GM12878 (cell line): ENCODE results near the gene CCDC63. TPM values are rescaled to one million over a fixed set of nuclear protein-coding genes. Genes with fewer than 3 reads are reported as not detected.

Experiments used
- ATAC-seq: fragments of 200-7000 bp; cut with Tn5 transposase; 3 replicates; pipeline ENCODE4 v1.9.1; 2020; ENCODE audit warnings: mild to moderate bottlenecking, moderate library complexity
- BruUV-seq: library from RNA; stranded (reverse); fragments of 400-500 nt; replicated peaks from 2 replicates; lab custom pipeline; 2021; lab: Mats Ljungman, UMichigan
- CTCF ChIA-PET: fragments of 300-600 bp; sonication (Branson Sonifier 250); formaldehyde crosslinking; extraction: SDS; loops from one replicate; lab custom pipeline; 2021; ENCODE audit warnings: inconsistent platforms; lab: Yijun Ruan, JAX
- POLR2A ChIA-PET: fragments of 350-600 bp; formaldehyde crosslinking; extraction: SDS; loops from one replicate; lab custom pipeline; 2021; ENCODE audit warnings: inconsistent platforms; lab: Charles Lee
- RAD21 ChIA-PET: fragments of 300-600 bp; sonication (Branson Sonifier 250); formaldehyde crosslinking; loops from one replicate; lab custom pipeline; 2023; ENCODE audit warnings: antibody characterized with exemption; ENCODE audit not compliant: unreplicated experiment; lab: Charles Lee
- SMC1A ChIA-PET: fragments of 300-600 bp; sonication (Branson Sonifier 250); formaldehyde crosslinking; loops from one replicate; lab custom pipeline; 2023; ENCODE audit not compliant: unreplicated experiment, uncharacterized antibody; lab: Charles Lee
- DNase-seq: peaks from one replicate; pipeline ENCODE4 v3.0.0-alpha.2; 2011; ENCODE audit warnings: low read depth, low spot score
- FAIRE-seq: peaks from 3 replicates; lab custom pipeline; 2011; peaks lifted over from hg19 to GRCh38; lab: Jason Lieb, UNC
- H2AFZ ChIP-seq: 2 replicates; pipeline ENCODE4 v1.6.0; 2011; ENCODE audit warnings: low read depth, low read length, control low read depth; ENCODE audit not compliant: control insufficient read depth
- H3K27ac ChIP-seq: 2 replicates; pipeline ENCODE4 v1.5.1; 2011; ENCODE audit warnings: control low read depth; ENCODE audit not compliant: control insufficient read depth, insufficient read depth
- H3K27me3 ChIP-seq, 2 experiments: replicated peaks in 1 of 2; 2 replicates each; pipeline versions ENCODE4 v1.6.0 to v1.6.1; 2011; ENCODE audit warnings: low read length in 1 of 2; ENCODE audit not compliant: control insufficient read depth in 2 of 2, insufficient read depth in 2 of 2
- H3K36me3 ChIP-seq, 2 experiments: 2 replicates each; pipeline ENCODE4 v1.5.1; 2011; ENCODE audit warnings: low read length in 1 of 2; ENCODE audit not compliant: control insufficient read depth in 2 of 2, insufficient read depth in 2 of 2
- H3K4me1 ChIP-seq: 2 replicates; pipeline ENCODE4 v1.6.1; 2011; ENCODE audit warnings: mild to moderate bottlenecking, low read length, moderate library complexity, mixed read lengths; ENCODE audit not compliant: control insufficient read depth, insufficient read depth
- H3K4me2 ChIP-seq: 2 replicates; pipeline ENCODE4 v1.6.0; 2011; ENCODE audit warnings: control low read depth; ENCODE audit not compliant: control insufficient read depth, insufficient read depth
- H3K4me3 ChIP-seq: fragments of 200-600 bp; sonication (generic); 2 replicates; pipeline ENCODE4 v1.5.1; 2016
- H3K79me2 ChIP-seq: 2 replicates; pipeline ENCODE4 v1.6.0; 2011; ENCODE audit warnings: low read length; ENCODE audit not compliant: control insufficient read depth, insufficient read depth
- H3K9ac ChIP-seq: 2 replicates; pipeline ENCODE4 v1.8.0; 2011; ENCODE audit warnings: low read length, control low read depth, mixed read lengths; ENCODE audit not compliant: control insufficient read depth, insufficient read depth
- H3K9me3 ChIP-seq: replicated peaks from 3 replicates; pipeline ENCODE4 v1.5.1; 2011; ENCODE audit warnings: mild to moderate bottlenecking, low read length; ENCODE audit not compliant: control insufficient read depth, insufficient read depth
- H4K20me1 ChIP-seq: 2 replicates; pipeline ENCODE4 v1.6.0; 2011; ENCODE audit not compliant: control insufficient read depth, insufficient read depth
- CBX5 ChIP-seq: sonication (generic); IDR thresholded peaks from 2 replicates; pipeline ENCODE4 v1.6.1; 2016; ENCODE audit warnings: low read depth, moderate library complexity, mild to moderate bottlenecking, inconsistent platforms
- CTCF ChIP-seq, 3 experiments: IDR thresholded peaks in 2 of 3; conservative IDR thresholded peaks in 1 of 3; 2 replicates each; pipeline ENCODE4 v1.5.1; 2011; ENCODE audit warnings: low read depth in 3 of 3, low read length in 3 of 3, mild to moderate bottlenecking in 3 of 3, control low read depth in 2 of 3, moderate library complexity in 2 of 3, inconsistent platforms in 1 of 3, mixed read lengths in 1 of 3; ENCODE audit not compliant: control insufficient read depth in 2 of 3, insufficient read depth in 1 of 3; ENCODE audit errors: extremely low read depth in 1 of 3
- RAD21 ChIP-seq: IDR thresholded peaks from 2 replicates; pipeline ENCODE4 v1.6.1; 2011; ENCODE audit warnings: mild to moderate bottlenecking, low read depth, low read length, moderate library complexity; ENCODE audit not compliant: insufficient read depth
- REST ChIP-seq: IDR thresholded peaks from 2 replicates; pipeline ENCODE4 v1.6.1; 2012; ENCODE audit warnings: mild to moderate bottlenecking, low read depth, low read length
- TAF1 ChIP-seq: IDR thresholded peaks from 2 replicates; pipeline ENCODE4 v1.6.1; 2011; ENCODE audit warnings: mild to moderate bottlenecking, low read depth, low read length, borderline replicate concordance
- ZSCAN29 ChIP-seq: fragments of 450-650 bp; IDR thresholded peaks from 2 replicates; pipeline ENCODE4 v1.6.1; 2017; ENCODE audit warnings: mild to moderate bottlenecking, moderate library complexity
- WGBS: methylation state at CpG from one replicate; pipeline ENCODE4 v1.1.6; 2016; ENCODE audit warnings: low lambda C conversion rate; ENCODE audit not compliant: insufficient replicate concordance, insufficient coverage; ENCODE audit errors: missing lambda C conversion rate; 5-methylcytosine and 5-hydroxymethylcytosine counted together
- in situ Hi-C: fragments of 300-500 bp; cut with MboI; formaldehyde crosslinking; loops from 9 replicates; pipeline ENCODE4 v1.14.3; 2018; ENCODE audit warnings: mixed read lengths
- intact Hi-C: fragments of 100-400 bp; cut with micrococcal nuclease; formaldehyde crosslinking; loops from one replicate; pipeline ENCODE4 v1.14.2; 2022; ENCODE audit not compliant: unreplicated experiment
- polyA plus RNA-seq, 11 experiments: library from polyadenylated mRNA; depleted of rRNA in 4 of 11; unstranded in 6 of 11; stranded (reverse) in 5 of 11; fragments of >200 nt; fragmentation: Nextera tagmentation in 4 of 11; fragmentation: Illumina TruSeq in 1 of 11; extraction: Ambion mirVana in 4 of 11; extraction: Trizol in 1 of 11; gene quantifications; 1 replicate in 1 of 11; 2 replicates in 10 of 11; pipeline versions ENCODE4 v1.2.1 to v1.2.3, GENCODE V29; 2011 to 2016; ENCODE audit warnings: inconsistent platforms in 2 of 11, missing spikeins in 2 of 11, low read depth in 1 of 11
- total RNA-seq, 4 experiments: library from RNA; depleted of rRNA in 3 of 4; stranded (reverse); fragments of >200 nt in 3 of 4; fragmentation: Illumina TruSeq in 1 of 4; extraction: Trizol in 1 of 4; gene quantifications; 2 replicates each; pipeline versions ENCODE4 v1.2.1 to v1.2.3, GENCODE V29; 2013 to 2021

The CCDC63 gene
- total and polyA plus RNA-seq, 10 of the 15 experiments (the other 5 are each of a cell fraction or from before 2014, with no cell fraction given): not detected

- TF ChIP-seq REST (no peak), CBX5 (no peak), TAF1 (no peak)
- TF ChIP-seq, all 136 proteins: peak for 0
These were observed 84.5 kb downstream of the CCDC63 start (continued) for GRCh38 chr12:110931315-110931728.

- in situ Hi-C loops: loop anchor here (5.0 kb wide), 1 partner anchor 380 kb away; no protein-coding TSS in a partner anchor
- no peak for FAIRE-seq
- no peak overlapping the region for H3K4me2 ChIP-seq
- BruUV-seq: no TSS peak
- TF ChIP-seq RAD21: 0 out of 2 replicates have a peak, but pooled peaks have one; percentile 9
- TF ChIP-seq CTCF (IDR thresholded peaks at IDR 0.05 in 2 of 3, conservative IDR thresholded peaks at IDR 0.05 in 1 of 3; ENCODE audit: control insufficient read depth in 2 of 3, extremely low read depth in 1 of 3, insufficient read depth in 1 of 3, low read depth in 3 of 3, low read length in 3 of 3): peak; percentile 18 to 38 (median 28); a peak in 3 of 6 replicates
- no peak for TF ChIP-seq ZSCAN29
- no peaks in the 10 kb centered on the region for H3K27me3 ChIP-seq
- no peak for ATAC-seq
- SMC1A ChIA-PET: interaction anchor here (1.2 kb wide), 1 partner anchor 36 kb away, joined by 6 read pairs; no protein-coding TSS in a partner anchor
- H4K20me1 ChIP-seq: no peaks in the 10 kb centered on the region
- DNase-seq: no peak
- H3K36me3 ChIP-seq: no peaks in the 10 kb centered on the region
- no peak overlapping the region for H2AFZ ChIP-seq
- H3K27ac ChIP-seq: no peak overlapping the region
- RAD21 ChIA-PET: interaction anchor here (1.1 kb wide), 1 partner anchor 36 kb away, joined by 7 read pairs; no protein-coding TSS in a partner anchor
- intact Hi-C loops: no loop called here
- no peak overlapping the region for H3K4me3 ChIP-seq
- no peaks in the 10 kb centered on the region for H3K79me2 ChIP-seq
- 60% methylated on average over 11 of the region's 11 CpGs for WGBS
- H3K9me3 ChIP-seq: no peaks in the 10 kb centered on the region
- POLR2A ChIA-PET: interaction anchor here (0.7 kb wide), 1 partner anchor 519 kb away, joined by 3 read pairs; no protein-coding TSS in a partner anchor
- no peaks in the 10 kb centered on the region for H3K4me1 ChIP-seq
- CTCF ChIA-PET: interaction anchor here (0.6 to 10.1 kb wide), 3 partner anchors 35 to 368 kb away, joined by 3 to 80 read pairs (median 10); no protein-coding TSS in a partner anchor
- no peak overlapping the region for H3K9ac ChIP-seq
These were observed 85.3 kb downstream of the CCDC63 start for GRCh38 chr12:110932046-110932445.
